Mesenchymal stem cell (in vitro differentiated cells and primary cell): ENCODE results near the gene DDT.

Source experiments
- DNase-seq: peaks from one replicate; pipeline ENCODE4 v3.0.0-alpha.2; 2013
- H2AFZ ChIP-seq: one replicate; pipeline ENCODE4 v1.6.1; 2013; ENCODE audit warnings: low read depth, mild to moderate bottlenecking, control low read depth, inconsistent platforms, low read length, moderate library complexity
- H2AK5ac ChIP-seq: 2 replicates; pipeline ENCODE4 v1.6.1; 2013; ENCODE audit warnings: low read length, moderate library complexity, mild to moderate bottlenecking, inconsistent platforms; ENCODE audit not compliant: severe bottlenecking
- H2BK120ac ChIP-seq: one replicate; pipeline ENCODE4 v1.6.1; 2013; ENCODE audit warnings: low read depth, mild to moderate bottlenecking, inconsistent platforms, low read length, moderate library complexity
- H2BK12ac ChIP-seq, 2 experiments: one replicate each; pipeline ENCODE4 v1.6.1; 2013; ENCODE audit warnings: inconsistent platforms in 2 of 2, low read length in 2 of 2, mild to moderate bottlenecking in 2 of 2, moderate library complexity in 2 of 2, control low read depth in 1 of 2
- H2BK15ac ChIP-seq: one replicate; pipeline ENCODE4 v1.6.1; 2013; ENCODE audit warnings: mild to moderate bottlenecking, low read depth, inconsistent platforms; ENCODE audit not compliant: poor library complexity, severe bottlenecking
- H2BK5ac ChIP-seq: 2 replicates; pipeline ENCODE4 v1.6.1; 2013; ENCODE audit warnings: low read depth, mild to moderate bottlenecking, low read length, control low read depth, inconsistent platforms; ENCODE audit not compliant: poor library complexity, severe bottlenecking
- H3K14ac ChIP-seq, 2 experiments: one replicate each; pipeline ENCODE4 v1.6.1; 2013; ENCODE audit warnings: inconsistent platforms in 2 of 2, low read length in 2 of 2, control low read depth in 1 of 2, mild to moderate bottlenecking in 1 of 2, moderate library complexity in 1 of 2
- H3K18ac ChIP-seq, 2 experiments: one replicate each; pipeline ENCODE4 v1.6.1; 2013; ENCODE audit warnings: inconsistent platforms in 2 of 2, low read length in 2 of 2, control low read depth in 1 of 2, low read depth in 1 of 2, mild to moderate bottlenecking in 1 of 2
- H3K23ac ChIP-seq, 2 experiments: one replicate each; pipeline ENCODE4 v1.6.1; 2013; ENCODE audit warnings: inconsistent platforms in 2 of 2, low read length in 2 of 2, mild to moderate bottlenecking in 2 of 2, moderate library complexity in 2 of 2, control low read depth in 1 of 2
- H3K27ac ChIP-seq: 2 replicates; pipeline ENCODE4 v1.5.1; 2013; ENCODE audit warnings: mild to moderate bottlenecking, moderate library complexity, low read length, control low read depth, inconsistent platforms; ENCODE audit not compliant: poor library complexity, severe bottlenecking
- H3K27me3 ChIP-seq, 2 experiments: 2 replicates each; pipeline versions ENCODE4 v1.6.1 to v1.7.0; 2013; ENCODE audit warnings: low read length in 2 of 2, mild to moderate bottlenecking in 2 of 2, moderate library complexity in 2 of 2, control low read depth in 1 of 2, inconsistent platforms in 1 of 2; ENCODE audit not compliant: control insufficient read depth in 1 of 2, insufficient read depth in 1 of 2
- H3K36me3 ChIP-seq, 2 experiments: 2 replicates each; pipeline versions ENCODE4 v1.6.1 to v1.7.0; 2013; ENCODE audit warnings: low read length in 2 of 2, control low read depth in 1 of 2, inconsistent platforms in 1 of 2, low read depth in 1 of 2, mild to moderate bottlenecking in 1 of 2; ENCODE audit not compliant: insufficient read depth in 2 of 2, control insufficient read depth in 1 of 2
- H3K4ac ChIP-seq, 2 experiments: one replicate each; pipeline ENCODE4 v1.6.1; 2013; ENCODE audit warnings: inconsistent platforms in 2 of 2, low read length in 2 of 2, mild to moderate bottlenecking in 2 of 2, moderate library complexity in 2 of 2, control low read depth in 1 of 2, low read depth in 1 of 2
- H3K4me1 ChIP-seq: 2 replicates; pipeline ENCODE4 v1.6.1; 2013; ENCODE audit warnings: low read depth, low read length, control low read depth; ENCODE audit not compliant: control insufficient read depth, insufficient read depth
- H3K4me2 ChIP-seq: 2 replicates; pipeline ENCODE4 v1.6.1; 2013; ENCODE audit warnings: low read length, mild to moderate bottlenecking, inconsistent platforms; ENCODE audit not compliant: poor library complexity, severe bottlenecking
- H3K4me3 ChIP-seq, 2 experiments: 2 replicates each; pipeline versions ENCODE4 v1.5.1 to v1.7.0; 2013; ENCODE audit warnings: low read length in 2 of 2, mild to moderate bottlenecking in 2 of 2, control low read depth in 1 of 2, low read depth in 1 of 2; ENCODE audit not compliant: insufficient read depth in 1 of 2
- H3K79me1 ChIP-seq: replicated peaks from 2 replicates; pipeline ENCODE4 v1.6.1; 2013; ENCODE audit warnings: mild to moderate bottlenecking, control low read depth, low read length, inconsistent platforms; ENCODE audit not compliant: poor library complexity, severe bottlenecking
- H3K9ac ChIP-seq: 2 replicates; pipeline ENCODE4 v1.7.0; 2013; ENCODE audit warnings: mild to moderate bottlenecking, low read length, moderate library complexity
- H3K9me3 ChIP-seq: 2 replicates; pipeline ENCODE4 v1.7.0; 2013; ENCODE audit warnings: mild to moderate bottlenecking, low read length; ENCODE audit not compliant: control insufficient read depth
- H4K8ac ChIP-seq: one replicate; pipeline ENCODE4 v1.6.1; 2013; ENCODE audit warnings: inconsistent platforms, mild to moderate bottlenecking, low read length, moderate library complexity
- H4K91ac ChIP-seq: one replicate; pipeline ENCODE4 v1.6.1; 2013; ENCODE audit warnings: mild to moderate bottlenecking, low read length, inconsistent platforms
- WGBS: methylation state at CpG from one replicate; pipeline ENCODE4 v1.1.7; 2013; ENCODE audit warnings: mixed read lengths; 5-methylcytosine and 5-hydroxymethylcytosine counted together

The DDT gene

DNA sequence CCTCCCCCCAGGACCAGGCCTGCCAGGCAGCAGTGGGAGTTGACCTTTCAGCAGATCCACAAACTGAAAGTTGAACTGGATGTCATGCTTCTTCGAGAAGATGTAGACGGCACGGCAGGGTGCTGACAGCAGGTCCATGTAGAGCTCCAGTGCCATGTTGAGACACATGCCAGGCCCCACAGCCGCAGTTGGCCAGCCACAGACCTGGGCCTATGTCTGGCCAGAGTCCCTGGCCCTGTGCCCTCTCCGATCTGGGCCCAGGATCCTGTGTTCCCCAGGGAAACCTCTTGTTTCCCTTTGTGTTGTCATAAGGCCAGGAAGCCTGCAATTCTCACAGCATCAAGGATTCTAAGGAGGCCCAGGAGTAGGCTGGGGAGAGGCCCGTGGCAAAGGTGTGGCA lies 31.0 kb upstream of the DDT start, which contains the start of gene GSTT4:
Gene GSTT4, minus strand, starts transcription at position 253 of the 400 bp plus-strand sequence. Its CDS starts 97 bp downstream, at position 156.
- no peak within 1 kb of the TSS for H2AK5ac ChIP-seq
- no peak within 1 kb of the TSS for H3K4me2 ChIP-seq
- H2BK12ac ChIP-seq: no peak within 1 kb of the TSS
- H3K9ac ChIP-seq: no peak within 1 kb of the TSS
- H3K27ac ChIP-seq: no peak within 1 kb of the TSS
- H3K4me3 ChIP-seq: no peak within 1 kb of the TSS
- H2AFZ ChIP-seq: no peak within 1 kb of the TSS
- no peak within 1 kb of the TSS for H3K4ac ChIP-seq
- H3K79me1 ChIP-seq: no peaks in the 10 kb centered on the region
- no peaks in the 10 kb centered on the region for H3K9me3 ChIP-seq
- peaks cover 7 to 8% of the 10 kb centered on the region in 2 experiments for H3K27me3 ChIP-seq
- H2BK5ac ChIP-seq: no peak within 1 kb of the TSS
- H3K18ac ChIP-seq: no peak within 1 kb of the TSS
- H3K36me3 ChIP-seq: no peaks in the 10 kb centered on the region
- H2BK15ac ChIP-seq: no peak within 1 kb of the TSS
- H4K91ac ChIP-seq: no peak within 1 kb of the TSS
- H4K8ac ChIP-seq: no peak within 1 kb of the TSS
- H3K23ac ChIP-seq: no peak within 1 kb of the TSS
- 81% methylated on average over 6 of the region's 6 CpGs for WGBS
- no peaks in the 10 kb centered on the region for H3K4me1 ChIP-seq
- no peak within 1 kb of the TSS for H2BK120ac ChIP-seq
- DNase-seq: no peak
- no peak within 1 kb of the TSS for H3K14ac ChIP-seq

DNA sequence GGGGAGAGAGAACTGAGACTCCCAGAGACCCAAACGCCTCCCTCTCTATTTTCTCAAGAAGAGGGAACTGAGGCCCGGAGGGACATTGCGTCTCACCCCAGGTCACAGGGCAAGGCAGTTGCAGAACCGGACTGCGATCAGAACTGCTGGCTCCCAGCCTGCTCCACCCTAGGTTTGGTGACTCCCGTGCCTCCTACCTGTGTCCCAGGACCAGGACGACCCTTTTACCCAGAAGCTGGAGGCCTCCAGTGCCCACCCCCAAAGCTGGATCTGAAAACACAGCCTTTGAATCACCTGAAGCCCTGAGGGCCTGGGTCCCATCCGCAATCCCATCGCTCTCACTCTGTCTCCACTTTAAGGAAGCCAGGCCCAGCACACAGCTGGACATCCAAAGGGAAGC lies 29.6 kb upstream of the DDT start:
- H3K4me1 ChIP-seq: no peaks in the 10 kb centered on the region
- no peak overlapping the region for H3K9ac ChIP-seq
- H3K79me1 ChIP-seq: no peaks in the 10 kb centered on the region
- H2BK5ac ChIP-seq: no peak overlapping the region
- WGBS: 85% methylated on average over 9 of the region's 9 CpGs
- no peak overlapping the region for H4K91ac ChIP-seq
- no peak overlapping the region for H3K23ac ChIP-seq
- H3K27me3 ChIP-seq: peaks cover 7 to 8% of the 10 kb centered on the region in 2 experiments
- H3K27ac ChIP-seq: no peak overlapping the region
- no peak overlapping the region for H2AFZ ChIP-seq
- H2BK12ac ChIP-seq: no peak overlapping the region
- no peaks in the 10 kb centered on the region for H3K36me3 ChIP-seq
- no peak overlapping the region for H2BK15ac ChIP-seq
- H3K9me3 ChIP-seq: no peaks in the 10 kb centered on the region
- H2AK5ac ChIP-seq: no peak overlapping the region
- no peak overlapping the region for H4K8ac ChIP-seq
- DNase-seq: no peak
- no peak overlapping the region for H3K4ac ChIP-seq
- H3K18ac ChIP-seq: no peak overlapping the region
- H2BK120ac ChIP-seq: no peak overlapping the region
- H3K4me2 ChIP-seq: no peak overlapping the region
- H3K4me3 ChIP-seq: no peak overlapping the region
- H3K14ac ChIP-seq: no peak overlapping the region

DNA sequence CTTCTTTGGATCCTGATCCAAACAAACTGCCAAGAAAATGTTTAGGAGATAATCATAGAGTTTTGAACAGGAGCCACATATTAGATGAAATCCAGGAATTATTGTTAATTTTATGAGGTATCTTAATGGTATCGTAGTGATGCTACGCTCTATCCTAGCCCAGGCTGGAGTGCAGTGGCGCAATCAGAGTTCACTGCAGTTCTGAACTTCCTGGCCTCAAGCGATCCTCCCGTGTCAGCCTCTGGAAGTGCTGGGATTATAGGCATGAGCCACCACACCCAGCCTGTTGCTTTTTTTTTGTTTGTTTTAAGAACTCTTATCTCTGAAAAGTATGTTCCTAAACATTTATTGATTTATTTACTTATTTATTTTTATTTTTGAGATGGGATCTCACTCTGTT lies 28.6 kb upstream of the DDT start:
- Histone ChIP-seq H3K14ac (no peak overlapping the region), H2BK120ac (no peak overlapping the region), H3K23ac (no peak overlapping the region), H3K79me1 (no peaks in the 10 kb centered on the region), H2AFZ (no peak overlapping the region), H2AK5ac (no peak overlapping the region), H4K8ac (no peak overlapping the region), H3K4ac (no peak overlapping the region), H2BK5ac (no peak overlapping the region), H3K4me3 (no peak overlapping the region), H2BK12ac (no peak overlapping the region), H3K27me3 (peaks cover 7 to 8% of the 10 kb centered on the region in 2 experiments), H3K9me3 (no peaks in the 10 kb centered on the region), H3K4me2 (no peak overlapping the region), H4K91ac (no peak overlapping the region), H3K36me3 (no peaks in the 10 kb centered on the region), H3K27ac (no peak overlapping the region), H3K18ac (no peak overlapping the region), H3K9ac (no peak overlapping the region), H2BK15ac (no peak overlapping the region), H3K4me1 (no peaks in the 10 kb centered on the region)
- no peak for DNase-seq
- WGBS: 87% methylated on average over 5 of the region's 5 CpGs

DNA sequence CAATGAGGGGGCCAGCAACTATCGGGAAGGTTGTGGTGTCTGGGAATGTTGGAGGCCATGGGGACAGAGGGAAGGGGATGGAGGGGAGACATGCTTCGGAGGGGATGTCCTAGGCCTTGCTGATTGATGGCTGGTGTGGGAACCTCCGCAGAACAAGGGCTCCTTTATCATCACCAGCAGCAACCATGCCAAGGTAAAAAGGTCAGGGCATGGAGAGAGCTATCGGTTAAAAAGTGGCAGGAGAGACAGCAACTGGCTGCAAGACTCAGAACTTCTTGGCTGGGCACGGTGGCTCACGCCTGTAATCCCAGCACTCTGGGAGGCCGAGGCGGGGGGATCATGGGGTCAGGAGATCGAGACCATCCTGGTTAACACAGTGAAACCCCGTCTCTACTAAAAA lies 28.0 kb upstream of the DDT start:
- H4K8ac ChIP-seq: no peak overlapping the region
- no peak overlapping the region for H3K4me3 ChIP-seq
- H3K18ac ChIP-seq: no peak overlapping the region
- H3K36me3 ChIP-seq: no peaks in the 10 kb centered on the region
- H3K9ac ChIP-seq: no peak overlapping the region
- WGBS: 95% methylated on average over 6 of the region's 10 CpGs
- H3K27ac ChIP-seq: no peak overlapping the region
- H3K4me2 ChIP-seq: no peak overlapping the region
- H3K9me3 ChIP-seq: no peaks in the 10 kb centered on the region
- peaks cover 7 to 8% of the 10 kb centered on the region in 2 experiments for H3K27me3 ChIP-seq
- no peaks in the 10 kb centered on the region for H3K79me1 ChIP-seq
- no peak overlapping the region for H3K23ac ChIP-seq
- no peak overlapping the region for H2AK5ac ChIP-seq
- H2AFZ ChIP-seq: no peak overlapping the region
- no peak overlapping the region for H3K4ac ChIP-seq
- no peak overlapping the region for H4K91ac ChIP-seq
- no peak for DNase-seq
- no peaks in the 10 kb centered on the region for H3K4me1 ChIP-seq
- no peak overlapping the region for H2BK120ac ChIP-seq
- no peak overlapping the region for H2BK15ac ChIP-seq
- no peak overlapping the region for H2BK12ac ChIP-seq
- H2BK5ac ChIP-seq: no peak overlapping the region
- H3K14ac ChIP-seq: no peak overlapping the region
